T47D (cell line): ENCODE results near the gene ERICH3.

ENCODE experiments used
- DNase-seq, 2 experiments: peaks; one replicate each; pipeline versions ENCODE4 v3.0.0 to v3.0.0-alpha.2; 2011 to 2012; ENCODE audit warnings: low read depth in 1 of 2, low spot score in 1 of 2
- JUND ChIP-seq: IDR thresholded peaks from 2 replicates; pipeline ENCODE4 v1.6.1; 2012; ENCODE audit warnings: low read depth
- in situ Hi-C: cut with HindIII; loops from 2 replicates; pipeline ENCODE4 v1.10.0; 2016; ENCODE audit warnings: low sequenced_read_pairs, low pct_unique_long_range_greater_than_20kb

The ERICH3 gene, protein sequence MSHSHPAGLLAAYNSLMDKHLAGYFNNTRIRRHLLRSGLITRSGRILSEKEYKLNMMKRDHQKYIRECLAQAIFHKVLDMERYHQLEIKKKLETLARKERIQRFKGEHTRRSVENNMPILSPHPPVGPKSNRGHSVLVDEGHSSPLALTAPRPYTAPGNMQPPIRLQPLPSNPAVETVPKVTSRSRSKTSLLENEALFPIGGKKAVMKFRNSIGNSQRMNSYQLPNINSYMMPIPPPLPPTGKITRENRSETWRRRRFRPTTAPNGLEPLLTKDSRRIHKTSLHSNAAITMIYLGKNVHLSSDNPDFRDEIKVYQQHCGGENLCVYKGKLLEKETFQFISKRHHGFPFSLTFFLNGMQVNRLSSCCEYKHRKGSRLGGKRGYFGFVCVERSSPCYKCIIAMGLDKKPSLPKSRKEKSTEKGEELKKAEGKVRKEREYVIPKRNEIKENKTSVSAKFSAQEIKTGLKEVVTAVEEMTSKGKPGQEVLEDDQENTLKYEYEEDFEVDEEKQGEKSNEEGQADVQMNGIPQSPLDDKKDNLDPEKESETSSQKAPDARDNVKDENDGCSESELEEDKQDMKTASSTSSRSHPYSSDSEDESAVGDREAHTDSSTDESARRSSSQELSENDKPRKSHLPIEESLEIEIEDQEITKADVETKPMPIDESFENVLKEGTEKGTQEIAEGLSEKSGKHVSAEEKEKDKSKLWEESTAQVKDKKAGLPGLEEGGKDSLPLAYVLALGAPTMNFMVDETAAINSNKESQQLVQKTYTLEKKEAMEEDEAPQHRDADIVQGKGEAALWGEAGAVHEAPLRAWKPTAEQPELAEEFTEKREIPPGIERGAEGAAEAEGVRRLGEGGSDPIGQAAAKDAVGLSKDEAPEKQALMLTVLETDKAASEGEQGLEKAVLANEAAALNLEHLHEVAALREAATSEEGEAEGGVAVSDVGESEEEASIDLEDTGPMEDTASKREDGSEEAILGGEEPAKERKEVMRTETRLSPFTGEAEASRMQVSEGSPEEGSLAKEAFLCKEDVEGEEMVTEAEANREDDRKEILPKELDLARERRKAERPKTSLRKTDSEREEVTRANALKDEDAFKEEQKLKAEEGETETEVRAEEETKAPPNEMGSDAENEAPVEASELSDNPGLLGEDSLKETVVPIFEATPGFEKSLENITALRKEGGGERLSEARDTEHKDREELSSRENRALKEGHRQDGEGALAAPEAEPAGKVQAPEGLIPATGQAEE (N-terminal part only)

GRCh38 chr1:74673351-74674111 lies at the start of gene ERICH3:
Gene ERICH3, minus strand, starts transcription at chr1:74673792. Its CDS starts 273 bp downstream, at chr1:74673519.
- no peak for DNase-seq
- no peak for TF ChIP-seq JUND
- in situ Hi-C loops, result no loop called here

DNA sequence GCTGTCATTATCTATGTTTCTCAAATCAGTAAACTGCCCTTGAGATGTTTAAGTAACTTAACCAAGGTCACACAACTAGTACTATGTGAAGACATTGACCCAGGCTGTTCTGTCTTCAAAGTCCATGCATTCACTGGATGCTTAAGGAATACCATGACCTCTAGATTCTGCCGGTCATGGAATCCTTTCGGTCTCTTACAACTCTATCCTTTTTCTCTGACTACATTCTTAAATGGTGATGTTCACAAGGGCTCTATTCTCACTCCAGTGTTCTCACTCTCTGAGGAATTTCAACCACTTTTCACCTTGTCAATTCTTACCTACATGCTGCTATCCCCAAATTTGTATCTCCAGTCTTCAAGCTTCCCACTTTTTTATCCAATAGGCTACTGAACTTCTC lies 44.0 kb upstream of the ERICH3 start:
- in situ Hi-C loops, result no loop called here
- no peak for DNase-seq
- no peak for TF ChIP-seq JUND

- in situ Hi-C loops, result no loop called here
- no peak for TF ChIP-seq JUND
- DNase-seq, result no peak
These were observed 43.2 kb upstream of the ERICH3 start for GRCh38 chr1:74716822-74717221.

DNA sequence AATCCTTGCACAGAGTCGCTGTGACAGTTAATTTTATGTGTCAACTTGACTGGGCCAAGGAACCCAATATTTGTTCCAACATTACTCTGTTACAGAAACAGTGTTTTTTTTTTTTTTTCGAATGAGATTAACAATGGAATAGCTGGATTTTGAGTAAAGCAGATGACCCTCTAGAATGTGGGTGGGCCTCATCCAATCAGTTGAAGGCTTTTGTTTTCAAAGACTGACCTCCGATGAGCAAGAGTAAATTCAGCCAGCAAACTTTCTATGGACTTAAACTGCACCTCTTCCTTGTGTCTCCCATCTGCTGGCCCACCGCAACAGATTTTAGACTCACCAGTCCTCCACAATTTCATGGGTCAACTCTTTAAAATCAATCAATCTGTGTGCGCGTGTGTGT lies 42.2 kb upstream of the ERICH3 start:
- DNase-seq, result no peak
- in situ Hi-C loops, result no loop called here
- TF ChIP-seq JUND, result no peak

GRCh38 chr1:74715236-74715502 lies 41.6 kb upstream of the ERICH3 start:
- in situ Hi-C loops, result no loop called here
- no peak for DNase-seq
- TF ChIP-seq JUND, result no peak

- peak in 1 of 2 experiments; percentile 55 for DNase-seq
- in situ Hi-C loops, result no loop called here
- no peak for TF ChIP-seq JUND
These were observed 41.0 kb upstream of the ERICH3 start for GRCh38 chr1:74714429-74715235.

DNA sequence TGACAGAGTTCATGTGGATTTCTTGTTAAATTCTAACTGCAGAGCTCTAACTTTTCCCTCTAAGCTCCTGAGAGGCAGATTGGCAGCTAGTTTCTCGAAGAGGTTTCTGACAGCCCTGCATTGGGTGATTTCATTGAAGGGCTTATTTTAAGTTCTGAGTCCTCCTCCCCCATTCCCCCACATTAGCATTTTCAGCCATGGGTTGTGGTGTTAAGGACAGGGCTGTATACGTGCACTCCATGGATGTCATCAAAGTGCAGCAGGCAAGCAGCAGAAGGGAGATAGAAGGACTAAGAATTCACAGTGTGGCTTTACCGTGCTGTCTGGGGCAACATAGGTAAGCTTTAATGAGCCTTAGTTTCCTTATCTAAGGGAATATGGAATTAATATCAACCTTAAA lies 40.3 kb upstream of the ERICH3 start:
- no peak for TF ChIP-seq JUND
- DNase-seq, result no peak
- in situ Hi-C loops, result no loop called here

DNA sequence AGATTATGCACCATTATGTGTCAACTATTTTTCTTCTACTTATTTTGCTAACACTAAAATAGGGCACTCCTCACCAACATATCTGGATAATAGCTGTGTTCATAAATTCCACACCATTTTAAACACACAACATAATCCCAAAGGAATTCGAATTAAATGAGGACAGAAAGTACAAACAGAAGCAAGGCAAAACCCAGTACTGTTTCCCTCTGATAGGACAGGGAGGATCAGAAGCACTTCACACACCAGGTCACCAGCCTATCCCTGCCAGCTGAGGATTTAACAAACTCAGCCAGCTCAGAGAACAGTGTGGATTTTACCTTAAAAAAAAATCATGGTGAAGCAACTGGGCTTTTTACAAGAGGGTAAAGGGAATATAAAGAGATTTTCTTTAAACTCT lies 39.3 kb upstream of the ERICH3 start:
- in situ Hi-C loops, result no loop called here
- no peak for TF ChIP-seq JUND
- peak in 1 of 2 experiments; percentile 43 for DNase-seq

GRCh38 chr1:74703386-74704182 lies 30.0 kb upstream of the ERICH3 start:
- no peak for TF ChIP-seq JUND
- DNase-seq, result no peak
- in situ Hi-C loops, result no loop called here

- TF ChIP-seq JUND, result no peak
- in situ Hi-C loops, result no loop called here
- DNase-seq, result no peak
These were observed 25.7 kb upstream of the ERICH3 start for GRCh38 chr1:74699331-74699730.

GRCh38 chr1:74697832-74698231 lies 24.2 kb upstream of the ERICH3 start:
- no peak for TF ChIP-seq JUND
- in situ Hi-C loops, result no loop called here
- no peak for DNase-seq
